Neuronal stem cell (in vitro differentiated cells): Measurements from ENCODE around the gene ZNF202.

Experiments
- DNase-seq: peaks from one replicate; pipeline ENCODE4 v3.0.0-alpha.2; 2013; ENCODE audit warnings: low spot score
- H2AFZ ChIP-seq: one replicate; pipeline ENCODE4 v1.6.1; 2013; ENCODE audit warnings: mild to moderate bottlenecking, low read length, inconsistent platforms
- H2AK5ac ChIP-seq: 2 replicates; pipeline ENCODE4 v1.6.1; 2013; ENCODE audit warnings: low read depth, mild to moderate bottlenecking, inconsistent platforms, low read length, moderate library complexity, mixed read lengths
- H2BK120ac ChIP-seq: 2 replicates; pipeline ENCODE4 v1.6.1; 2013; ENCODE audit warnings: low read depth, mild to moderate bottlenecking, inconsistent platforms, low read length, moderate library complexity, mixed read lengths
- H2BK12ac ChIP-seq: one replicate; pipeline ENCODE4 v1.6.1; 2013; ENCODE audit warnings: low read length, inconsistent platforms
- H2BK15ac ChIP-seq: 2 replicates; pipeline ENCODE4 v1.6.1; 2013; ENCODE audit warnings: mild to moderate bottlenecking, low read length, inconsistent platforms, mixed read lengths
- H2BK5ac ChIP-seq: one replicate; pipeline ENCODE4 v1.6.1; 2013; ENCODE audit warnings: inconsistent platforms, mild to moderate bottlenecking, low read length, moderate library complexity
- H3K14ac ChIP-seq: one replicate; pipeline ENCODE4 v1.6.1; 2013; ENCODE audit warnings: low read length, inconsistent platforms
- H3K18ac ChIP-seq: 2 replicates; pipeline ENCODE4 v1.6.1; 2013; ENCODE audit warnings: low read length, inconsistent platforms
- H3K23ac ChIP-seq: 2 replicates; pipeline ENCODE4 v1.6.1; 2013; ENCODE audit warnings: low read depth, mild to moderate bottlenecking, mixed read lengths, low read length, inconsistent platforms; ENCODE audit not compliant: poor library complexity
- H3K27ac ChIP-seq: replicated peaks from 3 replicates; pipeline ENCODE4 v1.5.1; 2013; ENCODE audit warnings: low read length, inconsistent platforms
- H3K27me3 ChIP-seq, 3 experiments: 2 replicates each; pipeline ENCODE4 v1.6.1; 2013; ENCODE audit warnings: low read length in 3 of 3, mild to moderate bottlenecking in 2 of 3, inconsistent platforms in 1 of 3, low read depth in 1 of 3, mixed read lengths in 1 of 3, moderate library complexity in 1 of 3; ENCODE audit not compliant: control insufficient read depth in 3 of 3, insufficient read depth in 3 of 3
- H3K36me3 ChIP-seq, 2 donors: replicated peaks in 1 of 2; 2 replicates each; pipeline ENCODE4 v1.6.1; 2013; ENCODE audit warnings: low read length in 2 of 2; ENCODE audit not compliant: control insufficient read depth in 2 of 2, insufficient read depth in 2 of 2
- H3K4ac ChIP-seq: 2 replicates; pipeline ENCODE4 v1.6.1; 2013; ENCODE audit warnings: inconsistent platforms, mild to moderate bottlenecking, low read length, moderate library complexity
- H3K4me1 ChIP-seq, 2 donors: 1 replicate in 1 of 2; 2 replicates in 1 of 2; pipeline ENCODE4 v1.6.1; 2013; ENCODE audit warnings: low read length in 2 of 2, low read depth in 1 of 2; ENCODE audit not compliant: control insufficient read depth in 2 of 2, insufficient read depth in 1 of 2
- H3K4me2 ChIP-seq: one replicate; pipeline ENCODE4 v1.6.1; 2013; ENCODE audit warnings: mild to moderate bottlenecking, low read length, inconsistent platforms; ENCODE audit not compliant: insufficient read depth, poor library complexity, severe bottlenecking
- H3K4me3 ChIP-seq, 2 donors: 2 replicates each; pipeline ENCODE4 v1.5.1; 2013; ENCODE audit warnings: low read length in 2 of 2, mild to moderate bottlenecking in 2 of 2, inconsistent platforms in 1 of 2, moderate library complexity in 1 of 2
- H3K79me1 ChIP-seq: one replicate; pipeline ENCODE4 v1.6.1; 2013; ENCODE audit warnings: low read depth, mild to moderate bottlenecking, inconsistent platforms, low read length, moderate library complexity
- H3K9ac ChIP-seq: one replicate; pipeline ENCODE4 v1.6.1; 2013; ENCODE audit warnings: mild to moderate bottlenecking, low read depth, low read length, inconsistent platforms; ENCODE audit not compliant: poor library complexity
- H3K9me3 ChIP-seq, 2 donors: replicated peaks in 1 of 2; 2 replicates each; pipeline versions ENCODE3 to v1.6.1; 2013; ENCODE audit warnings: low read length in 2 of 2, mild to moderate bottlenecking in 2 of 2, inconsistent platforms in 1 of 2, low read depth in 1 of 2, mixed read lengths in 1 of 2, moderate library complexity in 1 of 2; ENCODE audit not compliant: control insufficient read depth in 2 of 2, insufficient read depth in 1 of 2
- H4K8ac ChIP-seq: one replicate; pipeline ENCODE4 v1.6.1; 2013; ENCODE audit warnings: low read depth, mild to moderate bottlenecking, inconsistent platforms, low read length, moderate library complexity
- H4K91ac ChIP-seq: one replicate; pipeline ENCODE4 v1.6.1; 2013; ENCODE audit warnings: low read length, low read depth, mild to moderate bottlenecking, inconsistent platforms; ENCODE audit not compliant: poor library complexity
- WGBS, 2 donors: extraction: QIAGEN DNeasy Blood & Tissue Kit; methylation state at CpG; one replicate each; pipeline ENCODE4 v1.1.7; 2013; ENCODE audit warnings: missing lambda C conversion rate in 2 of 2, mixed read lengths in 1 of 2; ENCODE audit not compliant: insufficient read length in 2 of 2, insufficient replicate concordance in 1 of 2; ENCODE audit errors: extremely low coverage in 2 of 2; 5-methylcytosine and 5-hydroxymethylcytosine counted together

The ZNF202 gene

GRCh38 chr11:123694551-123694950 is 46.9 kb downstream of the ZNF202 start:
- Histone ChIP-seq H4K91ac (no peak overlapping the region), H4K8ac (no peak overlapping the region), H3K9ac (no peak overlapping the region), H2BK15ac (no peak overlapping the region), H3K9me3 (no peaks in the 10 kb centered on the region), H3K36me3 (no peaks in the 10 kb centered on the region), H3K79me1 (no peaks in the 10 kb centered on the region), H2AFZ (no peak overlapping the region), H3K4ac (no peak overlapping the region), H3K4me3 (no peak overlapping the region), H3K27me3 (peaks cover 0 to 26% (median 0%) of the 10 kb centered on the region in 3 experiments), H3K4me1 (no peaks in the 10 kb centered on the region), H3K14ac (no peak overlapping the region), H2BK120ac (no peak overlapping the region), H3K18ac (no peak overlapping the region), H3K4me2 (no peak overlapping the region), H3K23ac (no peak overlapping the region), H2BK5ac (no peak overlapping the region), H2AK5ac (no peak overlapping the region), H2BK12ac (no peak overlapping the region), H3K27ac (no peak overlapping the region)
- DNase-seq: no peak
- no CpG with 5 or more reads among the region's 2 CpGs for WGBS, 2 donors

DNA sequence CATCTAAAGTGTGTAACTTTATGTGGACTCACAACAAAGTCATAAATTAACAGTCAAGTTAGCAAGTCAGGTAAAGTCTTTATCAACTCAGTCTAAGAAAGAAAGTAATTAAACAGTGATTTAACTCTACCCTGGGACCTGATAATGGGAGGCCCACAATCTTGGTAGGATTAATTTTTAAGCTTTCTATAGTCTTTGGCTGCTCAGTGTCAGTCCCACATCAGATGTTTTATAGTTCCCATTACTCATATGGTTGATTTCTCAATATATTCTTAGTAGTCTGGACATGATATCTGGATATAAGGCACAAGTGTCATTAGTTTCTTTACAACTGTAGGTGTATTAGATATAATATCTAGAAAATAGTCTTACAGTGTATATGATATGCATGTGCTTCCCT is 48.5 kb downstream of the ZNF202 start:
- Histone ChIP-seq H2BK12ac (no peak overlapping the region), H2AK5ac (no peak overlapping the region), H3K4me1 (no peaks in the 10 kb centered on the region), H4K8ac (no peak overlapping the region), H3K27ac (no peak overlapping the region), H3K4ac (no peak overlapping the region), H2BK15ac (no peak overlapping the region), H3K14ac (no peak overlapping the region), H3K4me3 (no peak overlapping the region), H2BK120ac (no peak overlapping the region), H3K4me2 (no peak overlapping the region), H3K9ac (no peak overlapping the region), H3K23ac (no peak overlapping the region), H2BK5ac (no peak overlapping the region), H3K27me3 (peaks cover 0 to 29% (median 0%) of the 10 kb centered on the region in 3 experiments), H3K9me3 (no peaks in the 10 kb centered on the region), H2AFZ (no peak overlapping the region), H3K36me3 (no peaks in the 10 kb centered on the region), H3K79me1 (no peaks in the 10 kb centered on the region), H4K91ac (no peak overlapping the region), H3K18ac (no peak overlapping the region)
- no peak for DNase-seq

- H3K14ac ChIP-seq: no peak overlapping the region
- no peak overlapping the region for H3K4me3 ChIP-seq
- WGBS, 2 donors: no CpG with 5 or more reads among the region's 3 CpGs
- H2BK5ac ChIP-seq: no peak overlapping the region
- H3K4me1 ChIP-seq: no peaks in the 10 kb centered on the region
- H3K36me3 ChIP-seq: no peaks in the 10 kb centered on the region
- H3K27me3 ChIP-seq: peaks cover 0 to 40% (median 0%) of the 10 kb centered on the region in 3 experiments
- H4K91ac ChIP-seq: no peak overlapping the region
- H3K4ac ChIP-seq: no peak overlapping the region
- no peak overlapping the region for H3K23ac ChIP-seq
- no peak overlapping the region for H3K27ac ChIP-seq
- no peak overlapping the region for H2BK12ac ChIP-seq
- no peak overlapping the region for H3K4me2 ChIP-seq
- no peak overlapping the region for H3K18ac ChIP-seq
- H2BK120ac ChIP-seq: no peak overlapping the region
- no peak overlapping the region for H4K8ac ChIP-seq
- H2BK15ac ChIP-seq: no peak overlapping the region
- H2AFZ ChIP-seq: no peak overlapping the region
- no peak for DNase-seq
- no peaks in the 10 kb centered on the region for H3K79me1 ChIP-seq
- no peaks in the 10 kb centered on the region for H3K9me3 ChIP-seq
- no peak overlapping the region for H2AK5ac ChIP-seq
- no peak overlapping the region for H3K9ac ChIP-seq
These were observed 51.0 kb downstream of the ZNF202 start for GRCh38 chr11:123690485-123690884.

- Histone ChIP-seq H3K4ac (no peak overlapping the region), H2BK15ac (no peak overlapping the region), H3K4me1 (peaks cover 2 to 4% of the 10 kb centered on the region in 2 donors), H3K23ac (no peak overlapping the region), H4K8ac (no peak overlapping the region), H3K79me1 (no peaks in the 10 kb centered on the region), H3K9ac (no peak overlapping the region), H2AFZ (no peak overlapping the region), H4K91ac (no peak overlapping the region), H3K14ac (no peak overlapping the region), H3K4me2 (no peak overlapping the region), H3K4me3 (no peak overlapping the region), H3K27me3 (peaks cover 0 to 31% (median 0%) of the 10 kb centered on the region in 3 experiments), H3K9me3 (no peaks in the 10 kb centered on the region), H2BK12ac (no peak overlapping the region), H3K27ac (no peak overlapping the region), H2AK5ac (no peak overlapping the region), H2BK5ac (no peak overlapping the region), H3K18ac (no peak overlapping the region), H3K36me3 (no peaks in the 10 kb centered on the region), H2BK120ac (no peak overlapping the region)
- no peak for DNase-seq
- no CpG with 5 or more reads among the region's 6 CpGs for WGBS, 2 donors
These were observed 56.9 kb downstream of the ZNF202 start for GRCh38 chr11:123684601-123685000.
